Measurements from ENCODE around the gene ENPP3. TPM values are rescaled to one million over a fixed set of nuclear protein-coding genes. Genes with fewer than 3 reads are reported as not detected.

The ENPP3 gene
- total and polyA plus RNA-seq, 10 of the 15 experiments (the other 5 are each of a cell fraction or from before 2014, with no cell fraction given), result 0.01 TPM; not detected in 9

GRCh38 chr6:131683479-131683878 is 46.4 kb downstream of the ENPP3 start (continued):
- no peak for TF ChIP-seq ZNF592 (IDR thresholded peaks at IDR 0.05)
- no peak for TF ChIP-seq ZNF24 (IDR thresholded peaks at IDR 0.05)
- no peak for TF ChIP-seq MLLT1 (IDR thresholded peaks at IDR 0.05)
- no peak for TF ChIP-seq CREB1 (IDR thresholded peaks at IDR 0.05; ENCODE audit: low read depth)
- no peak for TF ChIP-seq NFXL1 (IDR thresholded peaks at IDR 0.05; ENCODE audit: borderline replicate concordance)
- no peak for TF ChIP-seq RAD51 (IDR thresholded peaks at IDR 0.05)
- TF ChIP-seq YY1 (IDR thresholded peaks at IDR 0.05; ENCODE audit: low read depth, low read length), result no peak
- TF ChIP-seq SKIL (IDR thresholded peaks at IDR 0.05; ENCODE audit: low read depth, poor library complexity, severe bottlenecking), result no peak
- TF ChIP-seq EP300 (IDR thresholded peaks at IDR 0.05; ENCODE audit: borderline replicate concordance in 1 of 2, control insufficient read depth in 1 of 2, low read depth in 2 of 2, low read length in 2 of 2), result 0 out of 4 replicates have a peak, but pooled peaks of 1 of the 2 experiments have one; percentile 19
- TF ChIP-seq SP1 (IDR thresholded peaks at IDR 0.05; ENCODE audit: low read depth, low read length), result no peak
- 0 out of 2 replicates have a peak, but pooled peaks have one; percentile 49 for TF ChIP-seq MTA3 (IDR thresholded peaks at IDR 0.05; ENCODE audit: borderline replicate concordance, low read length)
- TF ChIP-seq NFYA (IDR thresholded peaks at IDR 0.05; ENCODE audit: borderline replicate concordance, low read depth, low read length), result no peak
- TF ChIP-seq SMC3 (IDR thresholded peaks at IDR 0.05; ENCODE audit: borderline replicate concordance, low read length), result no peak
- no peak for TF ChIP-seq TBL1XR1 (IDR thresholded peaks at IDR 0.05; ENCODE audit: low read depth, low read length)
- no peak for TF ChIP-seq BACH1 (IDR thresholded peaks at IDR 0.05; ENCODE audit: borderline replicate concordance)
- no peak for TF ChIP-seq USF2 (IDR thresholded peaks at IDR 0.05; ENCODE audit: borderline replicate concordance, low read depth, low read length)
- no peak for TF ChIP-seq PRDM15 (CRISPR knock-in tag; IDR thresholded peaks at IDR 0.05)
- 0 out of 2 replicates have a peak, but pooled peaks have one; percentile 14 for TF ChIP-seq PAX5 (IDR thresholded peaks at IDR 0.05; ENCODE audit: borderline replicate concordance, low read depth, low read length)
- no peak for TF ChIP-seq SMARCA5 (IDR thresholded peaks at IDR 0.05)

Measured in GM12878 (cell line).